GM12801 (cell line): ENCODE data around the gene ESRRB.

ENCODE experiments used
- TF ChIP-seq, protein P1 (sequence below): IDR thresholded peaks from one replicate; pipeline ENCODE4 v1.5.1; 2011; ENCODE audit warnings: control low read depth; ENCODE audit not compliant: insufficient read length; ENCODE audit errors: extremely low read depth

The ESRRB gene

GRCh38 chr14:76498976-76499375, 123.0 kb downstream of the ESRRB start:
- TF ChIP-seq, protein P1, sequence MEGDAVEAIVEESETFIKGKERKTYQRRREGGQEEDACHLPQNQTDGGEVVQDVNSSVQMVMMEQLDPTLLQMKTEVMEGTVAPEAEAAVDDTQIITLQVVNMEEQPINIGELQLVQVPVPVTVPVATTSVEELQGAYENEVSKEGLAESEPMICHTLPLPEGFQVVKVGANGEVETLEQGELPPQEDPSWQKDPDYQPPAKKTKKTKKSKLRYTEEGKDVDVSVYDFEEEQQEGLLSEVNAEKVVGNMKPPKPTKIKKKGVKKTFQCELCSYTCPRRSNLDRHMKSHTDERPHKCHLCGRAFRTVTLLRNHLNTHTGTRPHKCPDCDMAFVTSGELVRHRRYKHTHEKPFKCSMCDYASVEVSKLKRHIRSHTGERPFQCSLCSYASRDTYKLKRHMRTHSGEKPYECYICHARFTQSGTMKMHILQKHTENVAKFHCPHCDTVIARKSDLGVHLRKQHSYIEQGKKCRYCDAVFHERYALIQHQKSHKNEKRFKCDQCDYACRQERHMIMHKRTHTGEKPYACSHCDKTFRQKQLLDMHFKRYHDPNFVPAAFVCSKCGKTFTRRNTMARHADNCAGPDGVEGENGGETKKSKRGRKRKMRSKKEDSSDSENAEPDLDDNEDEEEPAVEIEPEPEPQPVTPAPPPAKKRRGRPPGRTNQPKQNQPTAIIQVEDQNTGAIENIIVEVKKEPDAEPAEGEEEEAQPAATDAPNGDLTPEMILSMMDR, result no peak

DNA sequence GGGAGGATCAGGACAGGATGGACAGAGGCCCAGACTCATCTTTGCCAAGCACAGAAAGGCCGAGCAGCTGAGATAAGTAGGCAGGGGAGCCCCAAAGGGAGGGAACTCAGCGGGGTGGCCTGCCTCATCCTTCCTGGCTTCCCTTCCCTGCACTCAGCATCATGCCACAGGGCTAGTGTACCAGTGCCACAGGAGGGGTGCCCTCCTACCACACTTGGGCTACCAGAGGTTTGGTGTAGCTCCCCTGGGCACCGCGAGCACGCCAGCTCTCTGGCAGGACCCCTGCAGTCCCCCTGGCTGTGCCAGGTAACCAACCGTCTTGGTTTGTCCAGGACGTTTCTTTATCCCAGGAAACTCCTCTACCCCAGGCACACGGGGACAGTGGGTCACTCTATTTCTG, 123.5 kb downstream of the ESRRB start:
- TF ChIP-seq, protein P1, result no peak

DNA sequence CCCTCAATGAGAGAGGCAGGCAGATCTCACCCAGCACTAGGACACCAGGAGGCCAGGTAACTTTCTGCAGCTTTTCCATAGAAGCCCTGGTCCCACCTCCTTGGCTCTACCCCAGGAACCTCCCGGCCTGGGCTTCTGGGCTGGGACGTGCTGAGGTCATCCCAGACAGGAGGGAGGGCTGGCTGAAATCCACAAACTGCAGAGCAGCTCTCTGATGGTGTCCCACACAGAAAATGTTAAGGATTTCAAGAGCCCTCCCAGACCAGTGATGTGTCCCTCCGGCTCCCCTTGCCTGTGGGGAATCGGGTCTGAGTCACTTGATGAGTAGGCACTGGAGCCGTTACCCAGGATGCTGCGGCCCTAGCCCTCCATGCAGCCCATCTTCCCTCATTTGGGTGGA, 124.1 kb downstream of the ESRRB start:
- TF ChIP-seq, protein P1, result no peak

GRCh38 chr14:76500480-76500879, 124.5 kb downstream of the ESRRB start:
- TF ChIP-seq, protein P1, result no peak

DNA sequence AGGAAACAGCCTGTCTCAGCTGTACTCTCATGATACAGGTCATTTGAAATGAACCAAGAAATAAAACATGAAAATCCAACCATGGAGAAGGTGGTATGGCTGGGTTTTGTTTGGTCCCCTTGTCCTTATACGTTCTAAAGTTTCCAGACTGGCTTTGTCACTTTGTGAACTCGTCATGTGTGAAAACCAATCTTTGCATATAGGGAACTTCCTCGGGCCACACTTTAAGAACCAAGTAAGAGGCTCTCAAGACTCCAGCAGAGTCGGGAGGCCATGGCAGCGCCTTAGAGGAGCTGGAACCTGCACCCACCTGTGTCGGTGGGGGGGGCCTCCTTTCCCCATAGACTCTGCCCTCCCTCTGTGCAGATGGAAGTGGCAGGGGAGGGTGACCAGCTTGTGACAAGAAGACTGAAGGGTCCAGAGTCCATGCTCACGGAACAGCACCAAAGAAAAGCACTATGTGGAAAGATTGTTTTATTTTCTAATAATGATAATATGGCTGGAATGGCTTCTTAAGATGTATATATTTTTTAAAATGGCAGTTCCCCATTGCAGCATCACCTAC, 125.3 kb downstream of the ESRRB start:
- TF ChIP-seq, protein P1, result no peak

DNA sequence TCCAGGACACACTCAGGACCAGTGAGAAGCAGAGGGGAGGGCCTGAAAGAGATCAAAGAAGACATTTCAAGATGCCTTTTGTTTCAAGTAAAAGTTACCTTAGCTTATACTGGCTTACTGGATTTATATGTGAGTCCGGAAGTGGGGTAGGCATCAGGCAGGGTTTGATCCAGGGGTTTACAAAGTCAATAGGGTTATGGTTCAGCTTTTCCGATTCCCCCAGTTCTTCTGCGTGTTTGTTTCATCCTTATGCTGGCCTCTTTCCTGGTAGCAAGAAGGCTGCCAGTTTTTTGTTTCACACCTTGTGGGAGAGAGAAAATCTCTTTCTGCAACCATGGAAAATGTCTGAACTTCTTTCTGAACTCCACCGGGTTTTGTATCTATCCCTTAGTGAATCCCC, 126.3 kb downstream of the ESRRB start:
- TF ChIP-seq, protein P1, result no peak

GRCh38 chr14:76502638-76503037, 126.7 kb downstream of the ESRRB start:
- TF ChIP-seq, protein P1, result no peak
